Measurements from ENCODE around the gene CCDC85C. TPM values are rescaled to one million over a fixed set of nuclear protein-coding genes. Genes with fewer than 3 reads are reported as not detected.

Gene CCDC85C
- total and polyA plus RNA-seq, 2 of the 8 experiments (the other 6 are each of a cell fraction or from before 2014, with no cell fraction given) = 16.8 to 35.8 TPM

DNA sequence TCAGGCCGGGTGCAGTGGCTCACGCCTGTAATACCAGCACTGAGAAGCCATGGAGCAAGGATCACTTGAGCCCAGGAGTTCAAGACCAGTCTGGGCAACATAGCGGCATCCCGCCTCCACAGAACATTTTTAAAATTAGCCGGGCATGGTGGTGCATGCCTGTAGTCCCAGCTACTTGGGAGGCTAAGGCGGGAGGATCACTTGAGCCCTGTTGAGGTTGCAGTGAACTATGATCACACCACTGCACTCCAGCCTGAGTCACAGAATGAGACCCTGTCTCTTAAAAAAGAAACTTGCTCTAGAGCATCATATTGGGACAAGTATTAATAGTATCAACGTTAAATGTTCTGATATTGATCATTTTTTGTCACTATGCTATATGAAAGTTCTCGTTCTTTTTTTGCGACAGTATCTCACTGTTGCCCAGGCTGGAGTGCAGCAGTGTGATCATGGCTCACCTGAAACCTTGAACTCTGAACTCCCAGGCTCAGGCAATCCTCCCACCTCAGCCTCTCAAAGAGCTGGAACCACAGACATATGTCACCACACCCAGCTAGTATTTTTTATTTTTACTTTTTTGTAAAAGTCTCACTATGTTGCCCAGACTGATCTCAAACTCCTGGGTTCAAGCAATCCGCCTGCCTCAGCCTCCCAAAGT lies 47.7 kb downstream of the CCDC85C start:
- DNase-seq (ENCODE audit: low read depth in 1 of 2, low spot score in 2 of 2) (no peak), FAIRE-seq (no peak)
- POLR2A ChIA-PET (ENCODE audit: partially characterized antibody) = no interaction called here
- TF ChIP-seq GABPA (IDR thresholded peaks at IDR 0.05; ENCODE audit: borderline replicate concordance, insufficient read depth, low read length) (no peak), YY1 (IDR thresholded peaks at IDR 0.05; ENCODE audit: low read depth, low read length) (no peak), MAFK (IDR thresholded peaks at IDR 0.05; ENCODE audit: low read depth, low read length) (no peak)
- Histone ChIP-seq H3K27ac (ENCODE audit: low read depth, low read length) (no peak overlapping the region), H3K4ac (replicated peaks; ENCODE audit: insufficient read length, low read depth, low read length) (no peak overlapping the region), H4K91ac (replicated peaks; ENCODE audit: insufficient read length, low read length) (no peak overlapping the region), H3K4me1 (replicated peaks in 1 of 4; ENCODE audit: control insufficient read depth in 3 of 4, insufficient read depth in 4 of 4, low read length in 3 of 4) (peaks cover 0 to 11% (median 5%) of the 10 kb centered on the region in 4 experiments; a peak in 6 of 7 replicates), H3K23me2 (ENCODE audit: low read depth, low read length) (peaks cover under 1% of the 10 kb centered on the region; the same call in 1 of the 2 replicates), H3K56ac (replicated peaks; ENCODE audit: insufficient read length, low read depth, low read length) (no peak overlapping the region), H2BK120ac (replicated peaks; ENCODE audit: low read depth, low read length) (no peak overlapping the region), H3K18ac (ENCODE audit: extremely low read depth, low read length) (no peak overlapping the region), H2AFZ (ENCODE audit: low read length) (no peak overlapping the region), H3K4me3 (ENCODE audit: extremely low read depth in 1 of 4, insufficient read depth in 2 of 4, low read depth in 3 of 4, low read length in 4 of 4) (no peak overlapping the region), H3K9ac (replicated peaks in 1 of 4; ENCODE audit: extremely low read depth in 1 of 4, low read depth in 3 of 4, low read length in 3 of 4) (no peak overlapping the region), H2BK15ac (ENCODE audit: low read length) (no peak overlapping the region), H2AK5ac (ENCODE audit: low read depth, low read length) (no peak overlapping the region), H3K23ac (ENCODE audit: insufficient read length) (no peak overlapping the region), H3K14ac (ENCODE audit: insufficient read length) (no peak overlapping the region), H3K36me3 (ENCODE audit: control insufficient read depth in 2 of 4, insufficient read depth in 4 of 4, low read length in 3 of 4) (no peaks in the 10 kb centered on the region), H2BK20ac (ENCODE audit: low read length) (no peak overlapping the region), H4K8ac (ENCODE audit: extremely low read depth, insufficient read depth, low read length) (no peak overlapping the region), H4K5ac (ENCODE audit: insufficient read length, low read depth, low read length) (no peak overlapping the region), H3K79me2 (ENCODE audit: control insufficient read depth in 1 of 2, insufficient read depth in 2 of 2, low read length in 2 of 2) (peaks cover 0 to 40% of the 10 kb centered on the region in 2 experiments; a peak in 2 of 4 replicates), H2BK5ac (ENCODE audit: low read depth, low read length) (no peak overlapping the region), H4K20me1 (replicated peaks in 1 of 2; ENCODE audit: control insufficient read depth in 1 of 2, insufficient read depth in 2 of 2, low read length in 2 of 2) (peaks cover 5 to 13% of the 10 kb centered on the region in 2 experiments), H3K9me3 (ENCODE audit: insufficient read depth in 2 of 2, low read depth in 1 of 2, low read length in 1 of 2) (no peaks in the 10 kb centered on the region), H2BK12ac (ENCODE audit: low read depth, low read length) (no peak overlapping the region), H3K4me2 (ENCODE audit: insufficient read depth in 1 of 2, low read depth in 2 of 2, low read length in 2 of 2) (no peak overlapping the region), H3K27me3 (replicated peaks in 1 of 4; ENCODE audit: control insufficient read depth in 3 of 4, extremely low read depth in 1 of 4, insufficient read depth in 3 of 4, low read length in 3 of 4) (no peaks in the 10 kb centered on the region), H3K79me1 (ENCODE audit: low read depth, low read length) (peaks cover 39% of the 10 kb centered on the region)
- 94% methylated on average over 10 of the region's 10 CpGs; no CpG with 5 or more reads in 1 of the 2 experiments for WGBS, 2 experiments (ENCODE audit: extremely low coverage in 1 of 2, insufficient coverage in 1 of 2, insufficient read length in 1 of 2, insufficient replicate concordance in 2 of 2, low coverage in 1 of 2, low lambda C conversion rate in 2 of 2, missing lambda C conversion rate in 1 of 2)
- CTCF ChIA-PET (ENCODE audit: partially characterized antibody) = interaction anchor here (0.8 to 1.7 kb wide), 7 partner anchors 16 to 45 kb away, joined by 3 to 6 read pairs (median 3); no protein-coding TSS in a partner anchor

Measured in H1 (cell line).